NB4 (cell line): Measurements from ENCODE around the gene GCSAML.

ENCODE experiments used
- DNase-seq: peaks from one replicate; pipeline ENCODE4 v3.0.0; 2010; ENCODE audit warnings: low read depth
- H3K4me3 ChIP-seq: one replicate; pipeline ENCODE4 v1.5.1; 2011; ENCODE audit warnings: mild to moderate bottlenecking, low read depth, low read length, moderate library complexity
- CTCF ChIP-seq: IDR thresholded peaks from one replicate; pipeline ENCODE4 v1.5.1; 2012; ENCODE audit warnings: low read depth, low read length
- MAX ChIP-seq: IDR thresholded peaks from 2 replicates; pipeline ENCODE4 v1.6.1; 2011; ENCODE audit warnings: low read depth, low read length
- MYC ChIP-seq: IDR thresholded peaks from 2 replicates; pipeline ENCODE4 v1.6.1; 2011; ENCODE audit warnings: low read depth, low read length
- POLR2A ChIP-seq: IDR thresholded peaks from 2 replicates; pipeline ENCODE4 v1.6.1; 2011; ENCODE audit warnings: mild to moderate bottlenecking; ENCODE audit not compliant: insufficient read length; ENCODE audit errors: extremely low read depth

Gene GCSAML

GRCh38 chr1:247605286-247605685 is 56.4 kb downstream of the GCSAML start, which contains the start of gene OR2G3:
Gene OR2G3, plus strand, starts transcription at chr1:247605586. Its CDS starts 0 bp downstream, at chr1:247605586.
- no peak for DNase-seq
- no peak for TF ChIP-seq MYC
- no peak for TF ChIP-seq POLR2A
- TF ChIP-seq MAX = no peak
- no peak for TF ChIP-seq CTCF

GRCh38 chr1:247613405-247613804 is 64.5 kb downstream of the GCSAML start:
- H3K4me3 ChIP-seq = no peak overlapping the region
- DNase-seq = no peak
- TF ChIP-seq MAX (no peak), POLR2A (no peak), MYC (no peak), CTCF (no peak)

More at GRCh38 chr1:247605286-247605685, 56.4 kb downstream of the GCSAML start, which contains the start of gene OR2G3:
- no peak within 1 kb of the TSS for H3K4me3 ChIP-seq

- no peak overlapping the region for H3K4me3 ChIP-seq
- no peak for TF ChIP-seq CTCF
- no peak for TF ChIP-seq POLR2A
- TF ChIP-seq MYC = no peak
- no peak for TF ChIP-seq MAX
- no peak for DNase-seq
Measured at GRCh38 chr1:247614625-247615024, 65.7 kb downstream of the GCSAML start.
